ENCODE results near the gene SLC26A5.

The SLC26A5 gene

DNA sequence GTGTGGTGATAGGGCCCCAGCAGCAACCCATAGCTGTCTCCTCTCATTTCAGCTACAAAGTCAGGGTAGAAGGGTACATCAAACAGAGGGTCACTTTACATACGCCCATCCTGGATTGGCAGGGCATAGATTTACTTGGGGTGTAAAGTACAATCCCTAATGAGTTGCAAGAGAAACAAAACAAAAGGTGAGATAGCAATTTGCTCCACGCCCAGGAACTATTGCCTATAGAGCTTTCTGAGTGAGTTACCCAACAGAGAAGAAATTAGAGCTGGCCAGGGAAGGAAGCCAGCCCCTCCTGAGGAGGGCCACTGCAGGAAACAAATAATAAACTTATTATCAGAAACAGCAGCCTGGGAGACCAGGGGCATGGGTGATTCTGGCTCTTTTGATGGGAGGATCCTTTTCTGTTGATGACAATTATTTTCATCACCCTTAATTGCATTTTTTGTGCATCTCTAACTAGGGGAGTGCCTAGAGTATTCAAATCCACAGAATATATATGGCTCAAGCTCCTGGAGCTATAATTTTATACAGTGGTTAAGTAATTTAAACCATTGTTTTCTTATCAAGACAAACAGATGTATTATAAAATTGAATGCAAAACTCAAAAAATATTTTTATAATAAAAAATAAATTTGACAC lies 47.4 kb downstream of the SLC26A5 start:
- Histone ChIP-seq H3K9me2 (replicated peaks; ENCODE audit: insufficient read depth, low read length) (no peaks in the 10 kb centered on the region), H3K27ac (ENCODE audit: low read depth, low read length) (no peak overlapping the region), H3K9ac (ENCODE audit: low read length) (no peak overlapping the region), H3F3A (ENCODE audit: insufficient read depth) (no peaks in the 10 kb centered on the region), H3K4me3 (ENCODE audit: insufficient read depth, low read length, poor library complexity, severe bottlenecking) (no peak overlapping the region), H3K27me3 (ENCODE audit: low read length) (no peaks in the 10 kb centered on the region), H4K20me1 (ENCODE audit: low read depth, low read length) (no peaks in the 10 kb centered on the region), H3K79me2 (ENCODE audit: insufficient read depth, low read length) (no peaks in the 10 kb centered on the region), H2AFZ (ENCODE audit: low read depth, low read length, severe bottlenecking) (no peak overlapping the region), H3K36me3 (ENCODE audit: low read length) (no peaks in the 10 kb centered on the region), H3K4me2 (ENCODE audit: low read depth, low read length, poor library complexity, severe bottlenecking) (no peak overlapping the region), H3K9me3 (ENCODE audit: insufficient read depth, low read length) (no peaks in the 10 kb centered on the region)
- TF ChIP-seq EZH2phosphoT487 (conservative IDR thresholded peaks at IDR 0.05; ENCODE audit: low read length): no peak
- TF ChIP-seq, protein P1, sequence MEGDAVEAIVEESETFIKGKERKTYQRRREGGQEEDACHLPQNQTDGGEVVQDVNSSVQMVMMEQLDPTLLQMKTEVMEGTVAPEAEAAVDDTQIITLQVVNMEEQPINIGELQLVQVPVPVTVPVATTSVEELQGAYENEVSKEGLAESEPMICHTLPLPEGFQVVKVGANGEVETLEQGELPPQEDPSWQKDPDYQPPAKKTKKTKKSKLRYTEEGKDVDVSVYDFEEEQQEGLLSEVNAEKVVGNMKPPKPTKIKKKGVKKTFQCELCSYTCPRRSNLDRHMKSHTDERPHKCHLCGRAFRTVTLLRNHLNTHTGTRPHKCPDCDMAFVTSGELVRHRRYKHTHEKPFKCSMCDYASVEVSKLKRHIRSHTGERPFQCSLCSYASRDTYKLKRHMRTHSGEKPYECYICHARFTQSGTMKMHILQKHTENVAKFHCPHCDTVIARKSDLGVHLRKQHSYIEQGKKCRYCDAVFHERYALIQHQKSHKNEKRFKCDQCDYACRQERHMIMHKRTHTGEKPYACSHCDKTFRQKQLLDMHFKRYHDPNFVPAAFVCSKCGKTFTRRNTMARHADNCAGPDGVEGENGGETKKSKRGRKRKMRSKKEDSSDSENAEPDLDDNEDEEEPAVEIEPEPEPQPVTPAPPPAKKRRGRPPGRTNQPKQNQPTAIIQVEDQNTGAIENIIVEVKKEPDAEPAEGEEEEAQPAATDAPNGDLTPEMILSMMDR (IDR thresholded peaks at IDR 0.05; ENCODE audit: insufficient read depth, low read length, poor library complexity, severe bottlenecking): no peak

GRCh38 chr7:103396471-103396870 lies 49.5 kb downstream of the SLC26A5 start:
- no peaks in the 10 kb centered on the region for H3K9me3 ChIP-seq (ENCODE audit: insufficient read depth, low read length)
- no peaks in the 10 kb centered on the region for H3F3A ChIP-seq (ENCODE audit: insufficient read depth)
- no peak overlapping the region for H3K9ac ChIP-seq (ENCODE audit: low read length)
- TF ChIP-seq, protein P1 (IDR thresholded peaks at IDR 0.05; ENCODE audit: insufficient read depth, low read length, poor library complexity, severe bottlenecking): no peak
- no peak for TF ChIP-seq EZH2phosphoT487 (conservative IDR thresholded peaks at IDR 0.05; ENCODE audit: low read length)
- no peak overlapping the region for H3K27ac ChIP-seq (ENCODE audit: low read depth, low read length)
- H4K20me1 ChIP-seq (ENCODE audit: low read depth, low read length): no peaks in the 10 kb centered on the region
- no peak overlapping the region for H3K4me3 ChIP-seq (ENCODE audit: insufficient read depth, low read length, poor library complexity, severe bottlenecking)
- H3K27me3 ChIP-seq (ENCODE audit: low read length): no peaks in the 10 kb centered on the region
- H3K4me2 ChIP-seq (ENCODE audit: low read depth, low read length, poor library complexity, severe bottlenecking): no peak overlapping the region
- no peak overlapping the region for H2AFZ ChIP-seq (ENCODE audit: low read depth, low read length, severe bottlenecking)
- no peaks in the 10 kb centered on the region for H3K79me2 ChIP-seq (ENCODE audit: insufficient read depth, low read length)
- H3K9me2 ChIP-seq (replicated peaks; ENCODE audit: insufficient read depth, low read length): no peaks in the 10 kb centered on the region
- no peaks in the 10 kb centered on the region for H3K36me3 ChIP-seq (ENCODE audit: low read length)

DNA sequence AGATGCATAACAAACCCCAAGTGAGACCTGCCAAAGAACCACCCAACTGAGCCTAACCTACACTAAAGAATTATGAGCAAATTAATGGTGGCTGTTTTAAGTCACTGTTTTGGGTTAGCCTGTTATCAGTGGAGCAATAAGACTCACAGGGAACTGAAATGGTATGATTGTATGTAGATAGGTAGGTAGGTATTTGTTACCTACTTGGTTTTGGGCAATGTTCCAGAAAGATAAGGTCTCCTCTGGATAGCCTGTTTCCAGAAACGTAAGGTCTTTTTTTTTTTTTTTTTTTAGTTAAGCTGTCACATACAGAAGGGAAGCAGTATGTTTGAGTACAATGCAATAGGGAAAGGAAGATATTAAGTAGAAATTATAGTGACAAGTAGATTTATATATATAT lies 50.9 kb downstream of the SLC26A5 start:
- no peak overlapping the region for H3K27ac ChIP-seq (ENCODE audit: low read depth, low read length)
- no peaks in the 10 kb centered on the region for H3K27me3 ChIP-seq (ENCODE audit: low read length)
- H3F3A ChIP-seq (ENCODE audit: insufficient read depth): no peaks in the 10 kb centered on the region
- no peak overlapping the region for H3K4me3 ChIP-seq (ENCODE audit: insufficient read depth, low read length, poor library complexity, severe bottlenecking)
- H2AFZ ChIP-seq (ENCODE audit: low read depth, low read length, severe bottlenecking): no peak overlapping the region
- H3K79me2 ChIP-seq (ENCODE audit: insufficient read depth, low read length): no peaks in the 10 kb centered on the region
- no peaks in the 10 kb centered on the region for H3K9me2 ChIP-seq (replicated peaks; ENCODE audit: insufficient read depth, low read length)
- no peaks in the 10 kb centered on the region for H3K36me3 ChIP-seq (ENCODE audit: low read length)
- H3K9ac ChIP-seq (ENCODE audit: low read length): no peak overlapping the region
- no peaks in the 10 kb centered on the region for H4K20me1 ChIP-seq (ENCODE audit: low read depth, low read length)
- TF ChIP-seq, protein P1 (IDR thresholded peaks at IDR 0.05; ENCODE audit: insufficient read depth, low read length, poor library complexity, severe bottlenecking): no peak
- no peak for TF ChIP-seq EZH2phosphoT487 (conservative IDR thresholded peaks at IDR 0.05; ENCODE audit: low read length)
- no peak overlapping the region for H3K4me2 ChIP-seq (ENCODE audit: low read depth, low read length, poor library complexity, severe bottlenecking)
- no peaks in the 10 kb centered on the region for H3K9me3 ChIP-seq (ENCODE audit: insufficient read depth, low read length)
